ENCODE measurements around the gene ASPRV1.
A peak's percentile ranks its signal among the peaks of the same experiment; 100 is the strongest.

The ASPRV1 gene

GRCh38 chr2:69939722-69940121 lies 21.7 kb downstream of the ASPRV1 start:
- no peak for DNase-seq (ENCODE audit: low spot score)

GRCh38 chr2:69937968-69938367 lies 23.5 kb downstream of the ASPRV1 start:
- no peak for DNase-seq (ENCODE audit: low spot score)

- DNase-seq (ENCODE audit: low spot score) = no peak
Measured at GRCh38 chr2:69936906-69937305, 24.5 kb downstream of the ASPRV1 start.

- DNase-seq (ENCODE audit: low spot score) = no peak
Measured at GRCh38 chr2:69935011-69935410, 26.4 kb downstream of the ASPRV1 start.

GRCh38 chr2:69934614-69934908 lies 26.9 kb downstream of the ASPRV1 start:
- no peak for DNase-seq (ENCODE audit: low spot score)

- peak; percentile 60 for DNase-seq (ENCODE audit: low spot score)
Measured at GRCh38 chr2:69933839-69934613, 27.4 kb downstream of the ASPRV1 start.

GRCh38 chr2:69933254-69933828 lies 28.1 kb downstream of the ASPRV1 start:
- DNase-seq (ENCODE audit: low spot score) = no peak

GRCh38 chr2:69932596-69932922 lies 28.9 kb downstream of the ASPRV1 start:
- peak; percentile 47 for DNase-seq (ENCODE audit: low spot score)

- DNase-seq (ENCODE audit: low spot score) = no peak
Measured at GRCh38 chr2:69931832-69932595, 29.4 kb downstream of the ASPRV1 start.

- DNase-seq (ENCODE audit: low spot score) = no peak
Measured at GRCh38 chr2:69926849-69927515, 34.4 kb downstream of the ASPRV1 start.

- no peak for DNase-seq (ENCODE audit: low spot score)
Measured at GRCh38 chr2:69923116-69923515, 38.3 kb downstream of the ASPRV1 start.

GRCh38 chr2:69918401-69918800 lies 43.0 kb downstream of the ASPRV1 start:
- DNase-seq (ENCODE audit: low spot score) = no peak

GRCh38 chr2:69917852-69918251 lies 43.6 kb downstream of the ASPRV1 start:
- DNase-seq (ENCODE audit: low spot score) = no peak

- no peak for DNase-seq (ENCODE audit: low spot score)
Measured at GRCh38 chr2:69916106-69916505, 45.3 kb downstream of the ASPRV1 start.

- no peak for DNase-seq (ENCODE audit: low spot score)
Measured at GRCh38 chr2:69914950-69915945, 46.2 kb downstream of the ASPRV1 start, which contains the start of gene MXD1. Gene MXD1, plus strand, starts transcription at chr2:69915109. Its CDS starts 222 bp downstream, at chr2:69915331.

- peak; percentile 100 for DNase-seq (ENCODE audit: low spot score)
Measured at GRCh38 chr2:69914164-69914949, 47.1 kb downstream of the ASPRV1 start.

- peak; percentile 69 for DNase-seq (ENCODE audit: low spot score)
Measured at GRCh38 chr2:69911985-69912563, 49.4 kb downstream of the ASPRV1 start.

Data from activated CD4-positive, alpha-beta T cell treated with anti-CD3 and anti-CD28 coated beads, Interleukin-2, Interleukin-4, amounts not matched to agents 100 ng/mL and 50 ng/mL, durations not matched to agents 16 hours and 8 hours (primary cell).